ENCODE measurements around the gene SMIM23.

Gene SMIM23

DNA sequence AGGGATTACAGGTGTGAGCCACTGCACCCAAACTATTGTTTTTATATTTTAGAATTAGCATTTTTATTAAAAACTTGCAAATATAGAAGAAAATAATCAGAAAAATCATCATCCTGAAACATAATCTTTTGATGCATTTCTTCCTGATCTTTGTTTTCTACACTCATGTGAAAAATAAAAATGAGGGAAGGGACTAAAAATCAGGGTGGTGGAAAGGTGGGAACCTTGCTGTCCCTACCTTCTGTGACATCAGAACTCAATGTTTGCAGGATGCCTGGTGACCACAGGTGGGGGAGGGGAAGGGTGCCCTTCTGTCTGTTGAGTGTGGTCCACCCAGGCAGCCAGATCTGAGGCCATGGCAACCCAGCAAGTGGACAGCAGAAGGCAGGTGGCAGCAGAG lies at the start of gene SMIM23:
Gene SMIM23, plus strand, starts transcription at position 301 of the 400 bp plus-strand sequence. Its CDS starts 55 bp downstream, at position 356.
- DNase-seq: no peak

- no peak for DNase-seq
Measured at GRCh38 chr5:171736976-171737891, 48.4 kb upstream of the SMIM23 start.

DNA sequence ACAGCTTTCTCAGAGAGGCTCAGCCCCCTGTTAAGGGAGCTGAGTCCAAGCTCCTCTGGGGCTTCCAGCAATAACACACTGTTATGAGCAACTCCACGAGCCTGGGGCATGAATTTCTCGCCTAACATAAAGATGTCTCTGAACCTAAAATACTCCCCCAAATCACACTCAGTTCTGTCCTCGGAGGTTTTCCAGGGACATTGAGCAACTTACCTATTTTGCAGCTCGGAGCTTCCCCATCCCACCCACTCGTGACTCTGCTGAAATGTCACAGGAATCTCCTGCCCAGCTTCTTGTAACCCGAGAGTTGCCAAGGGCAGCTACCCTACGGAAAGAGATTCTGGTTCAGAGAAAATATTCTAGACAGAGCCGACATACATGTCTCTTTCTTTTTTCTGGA lies 47.1 kb upstream of the SMIM23 start:
- no peak for DNase-seq

DNA sequence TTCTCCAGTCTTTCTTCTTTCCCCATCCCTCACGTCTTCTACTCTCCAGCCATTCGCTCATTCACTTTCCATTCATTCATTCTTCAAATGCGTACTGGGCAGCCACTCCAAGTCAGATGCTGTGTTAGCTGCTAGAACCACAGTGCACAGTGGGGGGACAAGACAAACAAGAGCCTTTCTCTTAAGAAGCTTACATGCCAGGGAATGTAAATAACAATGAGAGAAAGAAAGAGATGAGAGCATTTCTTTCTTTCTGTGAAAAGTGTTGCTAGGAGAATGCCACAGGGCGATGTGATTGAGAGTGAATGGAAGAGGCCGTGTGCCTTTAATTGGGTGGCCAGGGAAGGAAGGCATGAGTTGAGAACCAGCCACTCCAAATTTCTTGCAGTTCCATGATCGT lies 46.3 kb upstream of the SMIM23 start:
- DNase-seq: no peak

DNA sequence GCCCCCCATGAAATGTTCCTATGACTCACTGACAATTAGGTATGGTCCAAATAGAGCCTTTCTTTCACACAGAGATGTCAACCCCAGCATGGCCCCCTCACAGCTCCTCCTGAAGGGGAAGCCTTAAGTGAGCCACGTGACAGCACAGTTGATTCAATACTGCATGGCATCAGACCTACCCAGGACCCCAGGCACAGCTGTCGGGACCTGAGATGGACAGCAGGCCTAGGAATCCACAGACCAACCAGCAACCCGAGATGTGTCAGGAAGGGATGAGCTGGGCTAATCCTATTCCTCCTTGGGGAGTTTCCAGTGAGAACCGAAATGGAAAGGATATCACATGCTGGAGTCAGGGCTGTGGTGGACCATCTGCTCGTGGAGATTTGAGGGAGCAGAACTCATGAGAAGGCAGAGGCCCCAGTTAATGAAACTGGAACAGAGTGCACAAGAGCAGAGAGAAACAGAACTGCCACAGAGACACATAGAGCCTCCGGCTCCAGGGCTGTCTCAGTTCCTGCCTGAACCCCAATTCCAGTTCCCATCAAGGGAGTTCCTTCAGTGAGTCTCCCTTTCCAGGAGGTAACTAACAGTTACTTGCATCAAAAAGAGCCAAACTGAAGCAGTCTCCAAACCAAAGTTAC lies 42.1 kb upstream of the SMIM23 start:
- DNase-seq: peak; percentile 26

- DNase-seq: no peak
Measured at GRCh38 chr5:171744264-171744663, 41.4 kb upstream of the SMIM23 start.

GRCh38 chr5:171744882-171745281 lies 40.7 kb upstream of the SMIM23 start:
- DNase-seq: no peak

DNA sequence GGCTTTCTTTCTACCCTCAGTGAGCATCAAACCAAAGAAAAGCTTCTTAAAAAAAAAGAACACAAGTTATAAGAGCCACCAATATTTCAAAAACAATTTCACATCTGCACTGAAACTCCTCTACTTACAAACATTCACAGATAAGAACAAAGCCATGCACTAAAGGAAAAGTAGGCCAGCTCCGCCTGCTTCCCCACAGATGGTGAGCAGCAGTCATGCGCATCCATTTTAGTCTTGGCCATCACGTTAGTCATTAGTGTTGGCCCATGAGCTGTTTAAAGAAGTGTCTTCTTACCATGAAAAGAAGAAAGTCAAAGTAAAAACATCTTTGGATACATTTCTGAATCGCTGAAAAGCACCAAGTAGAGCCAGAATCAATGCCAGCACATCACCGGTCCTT lies 40.0 kb upstream of the SMIM23 start:
- no peak for DNase-seq

GRCh38 chr5:171747061-171747859 lies 38.4 kb upstream of the SMIM23 start:
- DNase-seq: no peak

DNA sequence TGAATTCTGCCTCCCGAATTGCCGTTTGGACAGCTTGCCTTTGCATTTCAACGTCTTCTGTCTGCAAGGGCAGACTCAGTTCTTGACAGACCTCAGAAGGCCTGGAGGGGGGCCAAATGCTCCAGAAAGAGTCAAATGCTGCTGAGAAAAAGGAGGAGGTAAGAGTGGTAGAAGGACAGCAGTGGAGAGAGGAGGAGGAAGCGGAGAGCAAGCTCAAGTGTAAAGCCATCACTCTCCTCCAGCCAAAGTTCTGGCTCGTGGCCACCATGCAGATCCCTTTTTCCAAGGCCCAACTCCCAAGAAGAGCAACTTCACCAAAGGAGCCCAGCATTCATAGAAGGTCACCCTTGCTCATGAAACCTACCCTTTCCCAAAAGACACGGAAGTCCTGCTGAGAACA lies 36.9 kb upstream of the SMIM23 start:
- no peak for DNase-seq

DNA sequence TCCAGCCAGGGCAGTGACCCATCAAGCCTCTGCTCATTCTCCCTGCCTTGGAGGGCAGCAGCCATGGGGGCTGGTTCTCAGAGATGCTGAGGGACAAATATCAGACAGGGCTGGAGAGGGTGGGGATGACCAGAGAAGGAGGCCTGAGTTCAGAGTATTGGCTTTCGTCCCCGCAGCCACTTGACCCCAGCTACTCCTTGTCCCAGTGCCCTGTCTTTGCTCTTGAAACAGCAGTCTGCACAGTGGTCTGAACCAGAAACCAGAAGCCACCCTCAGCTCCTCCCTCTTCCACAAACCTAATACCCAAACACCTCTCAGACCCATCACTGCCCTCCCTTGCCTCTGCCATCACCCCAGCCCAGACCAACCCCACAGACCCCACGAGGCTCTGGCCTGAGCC lies 36.3 kb upstream of the SMIM23 start:
- no peak for DNase-seq

DNA sequence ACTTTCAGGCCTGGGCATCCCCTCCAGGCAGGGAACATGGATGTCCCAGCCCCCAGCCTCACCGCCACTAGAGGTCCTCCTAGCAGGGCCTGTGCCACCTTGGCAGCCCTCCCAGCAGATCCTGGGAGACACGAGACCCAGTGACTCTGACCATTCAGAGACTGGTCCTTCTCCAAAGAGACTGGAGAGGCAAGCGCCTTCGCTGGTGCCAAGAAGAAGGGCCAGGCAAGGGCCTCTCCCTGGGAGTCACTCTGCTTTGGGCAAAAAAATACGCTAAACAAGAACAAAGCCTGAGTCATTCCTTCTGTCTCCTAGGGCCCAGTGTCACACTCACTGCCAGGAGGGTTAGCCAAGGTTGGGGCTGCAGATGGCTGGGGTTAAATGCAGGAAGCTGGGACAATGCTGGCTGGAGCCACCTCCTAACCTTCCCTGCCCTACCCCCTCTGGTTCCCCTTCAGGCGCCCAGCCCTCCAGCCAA lies 35.3 kb upstream of the SMIM23 start:
- DNase-seq: peak; percentile 16

- DNase-seq: no peak
Measured at GRCh38 chr5:171755354-171755821, 30.2 kb upstream of the SMIM23 start.

- DNase-seq: no peak
Measured at GRCh38 chr5:171757853-171758535, 27.6 kb upstream of the SMIM23 start.

DNA sequence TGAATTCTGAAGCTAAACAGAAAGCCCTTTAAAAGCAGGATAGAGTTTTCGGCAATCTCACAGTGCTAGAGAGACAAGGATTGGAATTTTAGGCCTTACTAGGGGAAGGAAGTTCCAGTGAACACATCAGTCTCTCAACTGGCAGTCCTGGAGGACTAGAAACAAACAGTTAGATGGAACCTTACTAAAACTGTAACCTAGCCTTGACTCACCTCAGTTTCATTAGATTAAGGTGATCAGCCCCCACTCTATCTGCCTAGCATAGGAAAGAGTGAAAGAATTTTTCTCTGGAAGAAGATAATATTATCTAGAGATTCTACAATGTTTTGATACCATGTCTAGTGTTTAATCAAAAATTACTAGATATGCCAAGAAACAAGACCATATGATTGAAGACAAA lies 25.8 kb upstream of the SMIM23 start:
- DNase-seq: no peak

DNA sequence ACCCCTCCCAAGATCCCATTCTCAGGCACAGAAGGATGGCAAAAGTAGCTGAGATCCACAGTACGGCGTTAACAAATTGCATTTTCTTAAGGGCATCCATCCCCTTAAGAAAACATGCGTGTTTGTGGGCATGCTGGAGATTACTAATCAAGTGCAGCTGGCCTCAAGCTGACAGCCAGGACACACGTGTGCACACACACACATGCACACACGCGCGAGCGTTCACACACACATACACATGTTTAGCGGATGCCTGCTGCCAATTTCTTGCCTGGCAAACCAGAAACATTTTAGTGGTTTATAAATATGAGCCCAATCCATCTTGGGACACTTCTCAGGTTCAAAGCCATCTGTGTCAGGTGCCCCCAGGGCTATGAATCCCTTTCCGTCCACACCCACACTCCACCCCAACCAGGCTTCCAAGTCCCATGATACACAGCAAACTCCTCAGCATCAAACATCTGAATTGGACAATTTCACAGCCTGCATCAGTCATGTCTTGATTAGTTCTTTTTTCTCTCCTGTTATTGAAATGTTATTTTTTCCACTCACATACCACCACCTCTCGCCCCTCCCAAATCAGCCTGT lies 23.5 kb upstream of the SMIM23 start:
- DNase-seq: no peak

DNA sequence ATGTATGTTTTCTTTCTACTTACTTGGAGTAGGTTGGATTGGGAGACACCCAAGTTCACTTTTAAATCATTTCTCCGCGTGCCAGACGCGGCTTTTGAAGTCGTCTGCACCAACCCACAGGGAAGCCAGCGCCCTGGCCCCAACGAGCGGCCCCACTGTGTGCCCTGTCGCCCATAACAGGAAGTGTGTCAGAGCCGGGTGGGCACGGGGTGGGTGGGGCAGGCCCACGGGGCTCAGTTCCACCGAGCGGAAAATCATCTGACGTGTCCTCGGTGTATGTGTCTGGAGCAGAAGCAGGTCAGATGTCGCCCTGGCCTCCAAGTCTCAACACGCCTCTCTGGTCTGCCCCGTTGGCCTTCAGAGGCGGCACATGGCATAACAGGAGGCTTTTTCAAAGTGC lies 22.7 kb upstream of the SMIM23 start:
- no peak for DNase-seq

- DNase-seq: no peak
Measured at GRCh38 chr5:171764265-171764664, 21.4 kb upstream of the SMIM23 start.

DNA sequence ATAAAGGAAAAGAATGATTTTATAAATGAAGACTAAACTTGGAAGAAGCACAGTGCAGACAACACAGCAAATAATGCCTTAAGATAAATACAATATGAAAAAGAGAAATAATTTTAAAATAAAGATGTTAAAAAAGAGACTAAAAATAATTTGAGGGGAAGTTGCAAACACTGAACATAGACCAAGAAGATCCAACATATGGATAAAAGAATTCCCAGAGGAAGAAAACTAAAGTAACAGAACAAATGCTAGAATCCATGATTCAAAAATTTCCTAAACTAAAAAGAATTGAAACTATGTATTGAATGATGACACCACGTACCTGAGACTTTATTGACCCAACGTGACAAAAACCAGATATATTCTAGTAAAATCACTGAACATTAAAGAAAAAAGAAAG lies 18.7 kb upstream of the SMIM23 start:
- no peak for DNase-seq

DNA sequence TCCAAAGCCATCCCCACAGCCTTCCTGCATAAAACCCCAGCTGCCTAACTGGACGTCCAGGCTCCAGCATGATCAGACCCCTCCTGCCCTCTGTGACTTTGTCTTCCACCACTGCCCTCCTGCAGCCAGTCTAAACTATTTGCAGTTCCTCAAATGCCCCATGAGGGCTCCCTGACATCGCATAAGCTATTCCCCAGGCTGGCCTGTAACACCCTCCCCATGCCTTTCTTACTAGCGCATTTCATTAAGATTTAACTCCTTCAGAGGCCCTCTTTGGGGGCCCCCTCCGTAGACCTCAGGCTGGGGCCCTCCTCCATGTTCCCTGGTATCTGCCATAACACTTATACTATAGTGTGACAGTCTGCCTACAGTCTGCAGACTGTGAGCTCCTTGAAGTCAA lies 15.5 kb upstream of the SMIM23 start:
- peak; percentile 27 for DNase-seq

DNA sequence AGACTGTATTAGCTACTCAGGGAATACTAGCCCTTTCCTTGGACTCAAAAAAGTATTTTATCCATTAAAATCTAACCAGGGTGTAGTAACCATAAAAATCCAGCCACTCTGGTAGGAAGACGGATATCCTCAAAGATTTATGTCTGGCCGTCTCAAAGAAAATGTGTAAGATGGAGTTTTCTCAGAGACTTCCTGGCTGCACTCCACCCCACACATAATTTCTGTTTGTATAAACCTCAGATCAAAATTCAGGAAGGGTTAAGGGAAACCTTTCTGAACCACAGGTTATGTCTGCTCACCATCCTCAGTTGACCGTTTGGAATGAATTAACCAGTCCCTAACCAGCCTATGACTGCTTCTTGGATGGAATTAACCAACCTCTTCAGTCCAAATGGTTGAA lies 13.8 kb upstream of the SMIM23 start:
- DNase-seq: no peak

- DNase-seq: no peak
Measured at GRCh38 chr5:171773106-171773505, 12.5 kb upstream of the SMIM23 start.

Data from RPMI8226 (cell line).